Mucosa of rectum (tissue), 2 donors: ENCODE measurements around the gene PATE4.

Experiments used
- H3K27ac ChIP-seq, 2 donors: one replicate each; pipeline ENCODE4 v1.7.0; 2013; ENCODE audit warnings: inconsistent platforms in 2 of 2, low read depth in 2 of 2, low read length in 2 of 2
- H3K27me3 ChIP-seq, 2 donors: one replicate each; pipeline ENCODE4 v1.7.0; 2013; ENCODE audit warnings: low read length in 2 of 2; ENCODE audit not compliant: control insufficient read depth in 2 of 2, insufficient read depth in 2 of 2
- H3K36me3 ChIP-seq, 2 donors: one replicate each; pipeline ENCODE4 v1.7.0; 2013; ENCODE audit warnings: low read length in 2 of 2; ENCODE audit not compliant: control insufficient read depth in 2 of 2, insufficient read depth in 2 of 2
- H3K4me1 ChIP-seq, 2 donors: one replicate each; pipeline ENCODE4 v1.7.0; 2013; ENCODE audit warnings: low read length in 2 of 2, mild to moderate bottlenecking in 1 of 2; ENCODE audit not compliant: control insufficient read depth in 2 of 2, insufficient read depth in 2 of 2
- H3K4me3 ChIP-seq, 2 donors: one replicate each; pipeline ENCODE4 v1.7.0; 2013; ENCODE audit warnings: low read length in 2 of 2
- H3K9ac ChIP-seq, 2 donors: one replicate each; pipeline ENCODE4 v1.7.0; 2013; ENCODE audit warnings: low read length in 2 of 2, low read depth in 1 of 2, mild to moderate bottlenecking in 1 of 2
- H3K9me3 ChIP-seq, 2 donors: one replicate each; pipeline ENCODE4 v1.7.0; 2013; ENCODE audit warnings: low read length in 2 of 2; ENCODE audit not compliant: control insufficient read depth in 2 of 2
- donor health status: healthy.
- donor health status: Normal muscosa, but diverticular disease.

The PATE4 gene

DNA sequence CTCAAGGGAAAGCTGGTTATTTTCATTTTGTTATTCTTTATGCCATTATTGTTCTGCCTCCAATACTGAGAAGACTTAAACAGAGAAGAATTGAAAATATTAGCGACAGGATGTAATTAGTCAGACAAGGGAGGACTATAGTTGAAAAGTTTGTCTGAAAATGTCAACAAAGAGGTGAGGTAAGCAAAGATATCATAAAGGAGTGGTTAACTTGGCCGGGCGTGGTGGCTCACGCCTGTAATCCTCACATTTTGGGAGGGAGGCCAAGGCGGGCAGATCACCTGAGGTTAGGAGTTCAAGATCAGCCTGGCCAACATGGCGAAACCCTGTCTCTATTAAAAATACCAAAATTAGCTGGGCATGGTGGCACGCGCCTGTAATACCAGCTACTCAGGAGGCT is 50.3 kb downstream of the PATE4 start:
- no peaks in the 10 kb centered on the region for H3K27me3 ChIP-seq
- H3K27ac ChIP-seq, result no peak overlapping the region
- no peak overlapping the region for H3K4me3 ChIP-seq
- H3K4me1 ChIP-seq, result peaks cover 0 to 6% of the 10 kb centered on the region in 2 donors
- H3K9me3 ChIP-seq, result no peaks in the 10 kb centered on the region
- no peaks in the 10 kb centered on the region for H3K36me3 ChIP-seq
- no peak overlapping the region for H3K9ac ChIP-seq

DNA sequence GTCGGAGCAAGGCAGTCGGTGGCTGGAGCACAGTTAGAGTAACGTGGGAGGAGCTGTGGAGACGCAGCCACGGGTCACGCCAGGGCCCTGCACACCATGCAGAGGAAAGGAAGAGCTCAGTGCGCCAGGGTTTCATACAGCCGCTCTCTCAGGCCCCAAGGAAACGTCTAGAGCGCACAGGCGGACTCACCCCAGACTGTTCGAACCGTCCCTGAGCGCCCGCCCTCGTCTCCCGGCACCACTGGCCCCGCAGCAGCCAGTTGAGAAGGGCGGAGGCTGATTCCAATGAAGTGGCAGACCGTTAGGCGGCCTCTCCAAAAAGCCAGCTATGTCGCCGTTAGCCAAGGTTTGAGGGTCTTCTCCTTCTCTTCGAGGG is 53.9 kb downstream of the PATE4 start:
- Histone ChIP-seq H3K36me3 (no peaks in the 10 kb centered on the region), H3K27ac (peak overlapping the region; percentile 95 to 96), H3K27me3 (no peaks in the 10 kb centered on the region), H3K9ac (no peak overlapping the region), H3K4me1 (peaks cover 0 to 6% of the 10 kb centered on the region in 2 donors), H3K4me3 (peak overlapping the region; percentile 87 to 96), H3K9me3 (no peaks in the 10 kb centered on the region)

DNA sequence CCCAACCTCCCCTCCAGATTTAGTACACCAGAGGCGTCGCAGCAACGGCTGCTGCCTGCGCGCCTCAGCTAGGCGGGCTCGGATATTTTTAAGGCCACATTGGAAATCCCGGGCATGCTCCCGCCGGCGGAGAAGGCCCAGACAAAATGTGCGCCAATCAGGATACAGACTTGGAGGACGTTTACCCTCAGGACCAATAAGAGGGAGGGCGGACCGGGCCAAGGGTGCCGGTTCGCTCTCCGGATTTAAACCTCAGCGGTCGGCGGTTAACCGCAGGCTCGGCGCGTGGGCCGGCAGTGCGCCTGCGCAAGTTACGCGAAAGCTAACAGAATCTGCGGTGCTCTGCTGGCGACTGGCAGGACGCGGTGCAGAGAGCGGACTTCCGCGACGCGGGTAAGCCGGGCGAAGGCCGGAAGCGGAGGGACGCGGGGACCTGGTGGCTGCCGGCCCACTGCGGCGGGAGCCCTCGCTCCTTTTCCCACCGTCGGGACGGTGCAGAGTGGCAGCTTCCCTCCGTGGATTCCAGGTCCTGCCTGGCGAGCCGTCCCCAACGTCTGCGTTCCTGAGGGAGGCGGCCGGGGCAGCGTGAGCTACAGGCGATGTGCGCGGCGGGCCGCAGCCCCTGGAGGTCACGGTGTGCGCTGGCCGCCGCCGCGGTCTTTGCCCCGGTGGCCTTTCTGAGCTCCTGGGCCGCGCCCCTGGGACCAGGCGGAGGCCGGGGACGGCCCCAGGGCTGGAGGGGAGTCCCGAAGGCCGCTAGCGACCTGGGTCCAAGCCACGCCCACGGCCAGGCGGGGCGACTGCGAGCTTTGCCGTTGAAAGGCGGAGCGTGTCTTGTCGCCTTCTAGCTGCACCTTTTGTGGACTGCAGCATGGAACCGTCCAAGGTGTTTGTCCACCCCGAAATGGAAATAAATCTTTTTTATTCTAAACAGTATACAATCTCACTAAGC is 54.5 kb downstream of the PATE4 start, which contains the start of gene HYLS1:
HYLS1 (plus strand) TSS at position 296 of the 952 bp plus-strand sequence. CDS start 11,701 bp downstream, outside the sequence.
- no peaks in the 10 kb centered on the region for H3K9me3 ChIP-seq
- peak within 1 kb of the TSS; percentile 87 to 96 for H3K4me3 ChIP-seq
- peak within 1 kb of the TSS; percentile 95 to 96 for H3K27ac ChIP-seq
- peaks cover 0 to 6% of the 10 kb centered on the region in 2 donors for H3K4me1 ChIP-seq
- H3K27me3 ChIP-seq, result no peaks in the 10 kb centered on the region
- H3K36me3 ChIP-seq, result no peaks in the 10 kb centered on the region
- H3K9ac ChIP-seq, result peak within 1 kb of the TSS; percentile 75 to 94
